ENCODE results near the gene MRPS2.
"Not testable (repeated sequence)": the region's sequence is repeated elsewhere in the genome, so short reads cannot be mapped to it uniquely, and the experiment has no call there.

The MRPS2 gene

DNA sequence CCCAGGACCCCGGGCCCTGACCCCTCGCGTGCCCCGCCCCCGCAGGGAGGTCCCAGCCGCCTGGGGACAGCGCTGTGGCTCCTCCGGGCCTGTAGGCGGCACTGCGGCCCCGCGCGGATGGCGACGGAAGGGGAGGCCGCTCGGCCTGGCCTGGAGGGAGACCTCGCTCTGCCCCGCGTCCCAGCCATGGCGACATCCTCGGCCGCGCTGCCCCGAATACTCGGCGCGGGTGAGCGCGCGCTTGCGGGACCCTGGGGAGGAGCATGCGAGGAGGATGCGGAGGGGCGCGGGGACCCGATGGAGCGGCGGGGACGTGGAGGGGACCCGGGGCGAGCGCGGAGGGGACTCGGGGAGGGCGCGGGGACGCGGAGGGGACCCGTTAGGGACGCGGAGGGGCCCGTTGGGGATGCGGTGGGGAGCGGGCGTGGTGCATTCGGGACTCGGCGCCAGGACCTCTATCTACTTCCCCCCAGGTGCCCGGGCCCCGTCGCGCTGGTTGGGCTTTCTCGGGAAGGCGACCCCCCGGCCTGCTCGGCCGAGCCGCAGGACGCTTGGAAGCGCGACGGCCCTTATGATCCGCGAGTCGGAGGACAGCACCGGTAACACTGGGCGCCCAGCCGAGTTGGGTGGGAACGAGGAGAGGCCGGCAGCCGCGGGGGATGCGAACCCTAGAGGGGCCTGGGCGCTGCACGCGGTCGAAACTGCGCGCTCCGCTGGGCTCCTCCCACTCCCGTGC, at the start of gene MRPS2:
Gene MRPS2 (plus strand): TSS at position 158 of the 736 bp plus-strand sequence. CDS start 29 bp downstream, at position 187.
- DNase-seq, result peak; percentile 80

GRCh38 chr9:135450956-135451355, 49.5 kb upstream of the MRPS2 start:
- no peak for DNase-seq

DNA sequence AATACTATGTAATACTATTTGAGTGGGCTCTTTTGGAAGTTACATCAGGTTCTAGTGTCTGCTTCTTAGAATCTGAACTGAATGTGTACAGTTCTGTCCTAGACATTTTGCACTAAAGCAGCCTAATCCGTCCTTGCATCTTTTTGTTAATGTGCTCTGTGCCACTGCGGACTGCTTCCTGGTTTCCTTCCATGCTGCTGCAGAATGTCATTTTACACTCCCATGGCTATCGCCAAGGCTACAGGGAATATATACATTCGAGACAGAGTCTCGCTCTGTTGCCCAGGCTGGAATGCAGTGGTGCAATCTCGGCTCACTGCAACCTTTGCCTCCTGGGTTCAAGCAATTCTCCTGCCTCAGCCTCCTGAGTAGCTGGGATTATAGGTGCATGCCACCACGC, 48.6 kb upstream of the MRPS2 start:
- not testable (repeated sequence) for DNase-seq

- DNase-seq, result no peak
Observed at GRCh38 chr9:135454737-135455136, 45.7 kb upstream of the MRPS2 start.

DNA sequence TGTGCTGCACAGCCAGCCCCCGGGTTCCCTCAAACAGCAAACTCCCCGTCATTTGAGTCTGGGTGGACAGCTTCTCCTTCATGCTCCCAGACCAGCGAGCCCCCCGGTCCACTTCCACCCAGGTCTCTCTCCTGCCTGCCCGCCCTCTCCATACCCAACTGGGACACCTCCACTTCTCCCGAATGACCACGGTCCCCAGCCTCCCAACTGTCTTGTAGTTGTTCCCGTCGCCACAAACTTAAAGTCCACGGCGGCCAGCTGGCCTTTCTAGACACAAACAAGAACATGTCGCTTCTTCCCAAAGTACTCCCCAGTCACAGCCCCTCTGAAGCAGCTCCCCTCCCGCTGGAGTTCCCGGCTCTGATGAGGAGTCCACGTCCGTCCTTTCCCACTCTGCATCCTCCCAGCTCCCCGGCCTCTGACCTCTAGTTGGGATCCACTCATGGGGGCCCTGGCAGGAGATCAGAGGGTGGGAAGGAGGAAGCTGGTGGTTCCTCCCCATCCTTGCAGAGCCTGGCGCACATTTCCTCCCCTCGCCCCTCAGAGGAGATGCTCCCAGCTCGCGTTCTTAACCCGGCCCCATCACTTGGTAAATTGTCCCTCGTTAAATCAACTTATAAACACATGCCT, 45.0 kb upstream of the MRPS2 start:
- DNase-seq, result no peak

- DNase-seq, result no peak
Observed at GRCh38 chr9:135456436-135457104, 43.9 kb upstream of the MRPS2 start.

GRCh38 chr9:135458478-135458877, 42.0 kb upstream of the MRPS2 start:
- DNase-seq, result not testable (repeated sequence)

- DNase-seq, result no peak
Observed at GRCh38 chr9:135461936-135462335, 38.5 kb upstream of the MRPS2 start.

- no peak for DNase-seq
Observed at GRCh38 chr9:135463140-135463539, 37.3 kb upstream of the MRPS2 start.

GRCh38 chr9:135464181-135464580, 36.3 kb upstream of the MRPS2 start:
- DNase-seq, result no peak

GRCh38 chr9:135468854-135469521, 31.5 kb upstream of the MRPS2 start:
- DNase-seq, result no peak

DNA sequence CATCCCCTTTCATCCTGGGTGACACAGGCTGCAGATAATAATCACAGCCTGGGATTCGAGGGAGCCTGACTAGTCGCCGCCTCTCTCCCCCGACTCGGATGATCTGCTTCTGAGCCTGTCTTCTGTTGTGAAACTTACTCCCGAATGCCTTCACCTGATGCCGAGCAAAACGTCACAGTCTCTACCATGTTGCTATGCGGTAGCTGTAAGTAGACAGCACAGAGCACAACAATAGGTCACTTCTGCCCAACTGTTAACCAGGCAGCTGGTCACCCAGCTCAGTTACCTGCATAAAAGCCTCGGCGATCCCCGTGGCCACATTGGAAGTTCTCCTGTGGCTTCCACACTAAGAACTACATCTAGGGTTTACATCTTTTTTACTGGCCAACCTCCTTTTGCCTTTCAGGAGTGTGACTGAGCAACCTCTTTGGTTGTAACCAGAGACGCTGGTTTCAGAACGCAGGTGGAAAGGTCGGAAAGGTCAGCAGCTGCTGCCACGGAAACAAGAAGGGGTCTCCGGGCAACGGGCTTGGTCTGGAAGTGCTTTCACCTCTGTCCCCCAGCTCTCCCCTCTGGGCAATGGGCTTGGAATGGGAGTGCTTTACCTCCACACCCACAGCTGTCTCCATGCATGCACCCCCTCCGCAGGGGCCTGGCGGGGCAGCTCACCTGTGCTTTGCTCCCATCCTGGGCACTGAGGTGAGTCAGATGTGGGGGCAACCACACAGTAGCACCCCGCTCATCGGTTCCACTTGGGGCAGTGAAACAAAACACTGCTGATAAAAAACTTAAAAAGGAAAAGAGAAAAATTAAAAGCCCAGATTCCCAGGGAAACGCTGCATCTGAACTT, 28.5 kb upstream of the MRPS2 start:
- DNase-seq, result no peak

- no peak for DNase-seq
Observed at GRCh38 chr9:135473972-135474543, 26.4 kb upstream of the MRPS2 start.

- DNase-seq, result no peak
Observed at GRCh38 chr9:135474915-135475314, 25.6 kb upstream of the MRPS2 start.

- DNase-seq, result no peak
Observed at GRCh38 chr9:135476561-135477355, 23.7 kb upstream of the MRPS2 start.

- DNase-seq, result no peak
Observed at GRCh38 chr9:135478191-135478590, 22.3 kb upstream of the MRPS2 start.

DNA sequence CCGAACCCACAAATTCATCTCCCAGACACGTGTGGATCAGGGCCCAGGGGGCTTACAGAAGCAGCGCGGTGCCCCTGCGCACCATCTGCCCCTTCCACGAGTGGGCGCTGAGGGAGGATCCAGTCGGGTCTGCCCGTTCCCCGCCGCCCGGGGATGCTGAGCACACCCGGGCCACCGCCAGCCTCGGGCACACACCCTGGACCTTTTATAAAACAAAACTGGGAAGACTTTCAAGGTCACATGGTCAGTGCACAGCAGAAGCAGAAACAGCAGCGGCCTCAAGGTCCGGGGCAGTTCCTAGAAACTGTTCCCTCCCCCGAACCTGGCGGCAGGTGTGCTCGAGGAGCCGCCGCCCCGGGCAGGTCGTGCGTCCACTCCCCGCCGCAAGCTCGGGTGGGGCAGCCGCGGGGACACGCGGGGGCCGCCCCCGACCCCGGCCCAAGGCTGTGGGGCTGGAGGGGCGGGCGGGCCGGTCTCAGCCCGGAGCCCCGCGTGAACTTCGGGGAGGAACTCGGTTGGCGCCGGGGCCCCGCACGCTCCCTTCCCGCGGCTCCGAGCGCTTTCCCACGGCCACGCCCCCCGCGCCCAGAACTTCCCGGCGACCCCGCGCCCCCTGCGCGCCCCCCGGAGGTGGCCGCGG, 21.5 kb upstream of the MRPS2 start:
- DNase-seq, result no peak

GRCh38 chr9:135479469-135480052, 20.9 kb upstream of the MRPS2 start, which contains the start of gene PPP1R26:
Gene PPP1R26, plus strand, starts transcription at chr9:135479782. Its CDS starts 4,729 bp downstream, at chr9:135484511.
- DNase-seq, result no peak

GRCh38 chr9:135480071-135480939, 20.2 kb upstream of the MRPS2 start:
- DNase-seq, result peak; percentile 39
